Endothelial cell of umbilical vein (primary cell): ENCODE results near the gene SASH3.

Experiments used
- EZH2 ChIP-seq: IDR thresholded peaks from 2 replicates; pipeline ENCODE4 v1.6.1; 2012; ENCODE audit warnings: borderline replicate concordance, low read depth, mild to moderate bottlenecking, moderate library complexity, low read length, inconsistent platforms; ENCODE audit not compliant: severe bottlenecking
- FOS ChIP-seq: IDR thresholded peaks from 2 replicates; pipeline ENCODE4 v1.6.1; 2011; ENCODE audit warnings: mild to moderate bottlenecking, low read length, moderate library complexity, borderline replicate concordance; ENCODE audit not compliant: insufficient read depth
- GATA2 ChIP-seq: IDR thresholded peaks from 2 replicates; pipeline ENCODE4 v1.7.0; 2011; ENCODE audit warnings: low read depth, mild to moderate bottlenecking, moderate library complexity, mixed read lengths, low read length; ENCODE audit not compliant: insufficient read length, insufficient read depth
- JUN ChIP-seq: IDR thresholded peaks from 2 replicates; pipeline ENCODE4 v1.6.1; 2011; ENCODE audit warnings: borderline replicate concordance, low read depth; ENCODE audit not compliant: insufficient read length, insufficient read depth
- POLR2A ChIP-seq: IDR thresholded peaks from 2 replicates; pipeline ENCODE4 v1.6.1; 2012; ENCODE audit warnings: low read depth, mild to moderate bottlenecking, control low read depth, low read length
- POLR2AphosphoS5 ChIP-seq: IDR thresholded peaks from 2 replicates; pipeline ENCODE4 v1.6.1; 2012; ENCODE audit warnings: low read depth, mild to moderate bottlenecking, control low read depth, low read length, moderate library complexity; ENCODE audit not compliant: insufficient read depth
- TF ChIP-seq, protein P1 (sequence below), 2 donors: IDR thresholded peaks; 1 replicate in 1 of 2; 2 replicates in 1 of 2; pipeline ENCODE4 v1.5.1; 2011; ENCODE audit warnings: low read length in 2 of 2, mild to moderate bottlenecking in 2 of 2, moderate library complexity in 2 of 2, control low read depth in 1 of 2, inconsistent platforms in 1 of 2, low read depth in 1 of 2; ENCODE audit not compliant: insufficient read depth in 1 of 2; ENCODE audit errors: extremely low read depth in 1 of 2
- TF ChIP-seq, protein P2 (sequence below): IDR thresholded peaks from 2 replicates; pipeline ENCODE4 v1.6.1; 2011; ENCODE audit not compliant: insufficient read depth, insufficient read length

DNA sequence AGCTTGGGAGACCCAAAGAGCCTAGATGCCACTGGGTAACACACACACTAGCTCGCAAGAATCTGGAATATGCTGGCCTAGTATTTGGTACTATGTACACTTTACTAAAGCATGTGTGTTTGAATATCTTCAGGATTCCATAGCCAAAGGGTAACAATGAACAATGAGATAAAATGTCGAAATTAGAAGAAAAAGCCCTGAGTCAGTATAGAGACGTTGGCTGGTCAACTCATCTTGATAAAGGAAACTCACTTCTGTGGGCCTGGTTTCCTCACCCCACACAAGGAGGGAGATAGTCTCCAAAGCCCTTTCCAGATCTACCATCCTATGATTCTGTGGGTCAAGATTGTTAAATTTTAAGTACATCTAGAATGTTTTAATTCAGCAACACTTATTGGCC is 57.1 kb downstream of the SASH3 start:
- TF ChIP-seq POLR2AphosphoS5 = no peak
- TF ChIP-seq, protein P1, sequence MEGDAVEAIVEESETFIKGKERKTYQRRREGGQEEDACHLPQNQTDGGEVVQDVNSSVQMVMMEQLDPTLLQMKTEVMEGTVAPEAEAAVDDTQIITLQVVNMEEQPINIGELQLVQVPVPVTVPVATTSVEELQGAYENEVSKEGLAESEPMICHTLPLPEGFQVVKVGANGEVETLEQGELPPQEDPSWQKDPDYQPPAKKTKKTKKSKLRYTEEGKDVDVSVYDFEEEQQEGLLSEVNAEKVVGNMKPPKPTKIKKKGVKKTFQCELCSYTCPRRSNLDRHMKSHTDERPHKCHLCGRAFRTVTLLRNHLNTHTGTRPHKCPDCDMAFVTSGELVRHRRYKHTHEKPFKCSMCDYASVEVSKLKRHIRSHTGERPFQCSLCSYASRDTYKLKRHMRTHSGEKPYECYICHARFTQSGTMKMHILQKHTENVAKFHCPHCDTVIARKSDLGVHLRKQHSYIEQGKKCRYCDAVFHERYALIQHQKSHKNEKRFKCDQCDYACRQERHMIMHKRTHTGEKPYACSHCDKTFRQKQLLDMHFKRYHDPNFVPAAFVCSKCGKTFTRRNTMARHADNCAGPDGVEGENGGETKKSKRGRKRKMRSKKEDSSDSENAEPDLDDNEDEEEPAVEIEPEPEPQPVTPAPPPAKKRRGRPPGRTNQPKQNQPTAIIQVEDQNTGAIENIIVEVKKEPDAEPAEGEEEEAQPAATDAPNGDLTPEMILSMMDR (IDR thresholded peaks at IDR 0.05; ENCODE audit: extremely low read depth in 1 of 2, insufficient read depth in 1 of 2, low read depth in 1 of 2, low read length in 2 of 2) = no peak
- TF ChIP-seq JUN = no peak
- TF ChIP-seq GATA2 = no peak
- no peak for TF ChIP-seq POLR2A
- TF ChIP-seq EZH2 = no peak
- TF ChIP-seq, protein P2, sequence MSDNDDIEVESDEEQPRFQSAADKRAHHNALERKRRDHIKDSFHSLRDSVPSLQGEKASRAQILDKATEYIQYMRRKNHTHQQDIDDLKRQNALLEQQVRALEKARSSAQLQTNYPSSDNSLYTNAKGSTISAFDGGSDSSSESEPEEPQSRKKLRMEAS = no peak
- TF ChIP-seq FOS = no peak
